ENCODE measurements around the gene BCAS1. TPM values are rescaled to one million over a fixed set of nuclear protein-coding genes. Genes with fewer than 3 reads are reported as not detected.

The BCAS1 gene
- total and polyA plus RNA-seq, 10 of the 15 experiments (the other 5 are each of a cell fraction or from before 2014, with no cell fraction given): 0.21 to 1.4 (median 0.55) TPM

DNA sequence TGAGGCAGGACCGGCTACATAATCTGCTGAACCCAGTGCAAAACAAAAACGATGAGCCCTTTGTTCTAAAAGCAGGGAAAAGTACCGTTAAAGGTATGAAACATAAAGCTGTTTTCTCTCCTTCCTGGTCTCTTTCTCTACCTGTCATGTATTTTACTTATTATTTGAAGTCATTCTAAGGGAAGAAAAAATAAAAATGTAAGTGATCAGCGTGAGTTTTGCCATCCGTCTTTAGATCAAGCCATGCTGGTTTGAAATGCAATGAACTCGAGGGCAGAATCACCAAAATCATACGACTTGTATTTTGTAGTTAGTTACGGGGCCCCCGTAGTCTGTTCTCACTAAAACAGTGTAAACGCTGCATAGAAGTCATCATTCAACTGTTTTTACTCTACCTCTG, 2.9 kb upstream of the BCAS1 start:
- POLR2A ChIA-PET: no interaction called here

More for the DNA sequence above, 2.9 kb upstream of the BCAS1 start:
- no peaks in the 10 kb centered on the region for H3K36me3 ChIP-seq (ENCODE audit: control insufficient read depth in 2 of 2, insufficient read depth in 2 of 2, low read length in 1 of 2)
- H3K4me1 ChIP-seq (ENCODE audit: control insufficient read depth, insufficient read depth, low read length): peaks cover 4% of the 10 kb centered on the region; the same call in 1 of the 2 replicates
- DNase-seq (ENCODE audit: low read depth, low spot score): no peak
- H3K9ac ChIP-seq (ENCODE audit: control insufficient read depth, insufficient read depth, low read length): no peak overlapping the region
- no peak overlapping the region for H3K4me3 ChIP-seq
- no peaks in the 10 kb centered on the region for H3K79me2 ChIP-seq (ENCODE audit: control insufficient read depth, insufficient read depth, low read length)
- no peak overlapping the region for H3K4me2 ChIP-seq (ENCODE audit: control insufficient read depth, insufficient read depth)
- ChIA-PET SMC1A (ENCODE audit: uncharacterized antibody, unreplicated experiment) (interaction anchor here (0.5 kb wide), 1 partner anchor 495 kb away, joined by 3 read pairs; no protein-coding TSS in a partner anchor), RAD21 (ENCODE audit: unreplicated experiment) (no interaction called here), CTCF (interaction anchor here (0.6 to 1.7 kb wide), 2 partner anchors 9 to 13 kb away, joined by 3 to 5 read pairs; no protein-coding TSS in a partner anchor)
- 74% methylated on average over 10 of the region's 10 CpGs for WGBS (ENCODE audit: insufficient coverage, insufficient replicate concordance, low lambda C conversion rate, missing lambda C conversion rate)
- intact Hi-C loops (cut with micrococcal nuclease; ENCODE audit: unreplicated experiment): no loop called here
- BruUV-seq (replicated peaks): no TSS peak
- no peaks in the 10 kb centered on the region; the same call in 2 of the 3 replicates for H3K9me3 ChIP-seq (replicated peaks; ENCODE audit: control insufficient read depth, insufficient read depth, low read length)
- in situ Hi-C loops (cut with MboI): no loop called here
- no peak for ATAC-seq
- no peak for FAIRE-seq
- H2AFZ ChIP-seq (ENCODE audit: control insufficient read depth, low read depth, low read length): no peak overlapping the region
- TF ChIP-seq USF2 (IDR thresholded peaks at IDR 0.05; ENCODE audit: borderline replicate concordance, low read depth, low read length): no peak
- TF ChIP-seq GABPA (IDR thresholded peaks at IDR 0.05; ENCODE audit: low read depth): no peak
- TF ChIP-seq BMI1 (IDR thresholded peaks at IDR 0.05; ENCODE audit: borderline replicate concordance): no peak
- TF ChIP-seq EED (IDR thresholded peaks at IDR 0.05; ENCODE audit: low read depth): no peak
- TF ChIP-seq CEBPZ (IDR thresholded peaks at IDR 0.05; ENCODE audit: low read depth, low read length): no peak
- peak; percentile 81; the same call in 1 of the 2 replicates for TF ChIP-seq NFXL1 (IDR thresholded peaks at IDR 0.05; ENCODE audit: borderline replicate concordance)
- TF ChIP-seq ETV6 (conservative IDR thresholded peaks at IDR 0.05 in 1 of 2, IDR thresholded peaks at IDR 0.05 in 1 of 2; ENCODE audit: borderline replicate concordance in 1 of 2, low read depth in 1 of 2): no peak
- H4K20me1 ChIP-seq (ENCODE audit: control insufficient read depth, insufficient read depth): no peaks in the 10 kb centered on the region
- no peaks in the 10 kb centered on the region for H3K27me3 ChIP-seq (replicated peaks in 1 of 2; ENCODE audit: control insufficient read depth in 2 of 2, insufficient read depth in 2 of 2, low read length in 1 of 2)
- H3K27ac ChIP-seq (ENCODE audit: control insufficient read depth, insufficient read depth): no peak overlapping the region
